ENCODE results near the gene LGMN.
"Not testable (repeated sequence)": the region's sequence is repeated elsewhere in the genome, so short reads cannot be mapped to it uniquely, and the experiment has no call there.

LGMN gene

GRCh38 chr14:92768795-92769194 lies 20.4 kb upstream of the LGMN start:
- Histone ChIP-seq H3K79me1 (ENCODE audit: low read length) (no peaks in the 10 kb centered on the region), H3K18ac (ENCODE audit: low read length) (no peak overlapping the region), H3K27ac (ENCODE audit: low read depth, low read length) (no peak overlapping the region), H2BK5ac (ENCODE audit: low read depth, low read length, poor library complexity) (no peak overlapping the region), H3K4me2 (ENCODE audit: low read length) (no peak overlapping the region), H4K91ac (ENCODE audit: low read depth, low read length) (peak overlapping the region; percentile 14), H3K4me1 (ENCODE audit: control insufficient read depth in 1 of 2, insufficient read depth in 2 of 2, low read length in 2 of 2) (no peaks in the 10 kb centered on the region), H3K14ac (ENCODE audit: low read length) (no peak overlapping the region), H3K79me2 (ENCODE audit: control insufficient read depth, insufficient read depth, low read length, poor library complexity) (no peaks in the 10 kb centered on the region), H4K12ac (ENCODE audit: low read depth, low read length) (no peak overlapping the region), H3K9me3 (ENCODE audit: insufficient read depth, low read depth, low read length) (no peaks in the 10 kb centered on the region), H3K4ac (ENCODE audit: low read depth, low read length) (no peak overlapping the region), H2AFZ (ENCODE audit: insufficient read depth, low read length, poor library complexity) (no peak overlapping the region), H2BK120ac (ENCODE audit: insufficient read depth, low read length, poor library complexity) (no peak overlapping the region), H2BK12ac (ENCODE audit: low read length) (no peak overlapping the region), H3K9ac (ENCODE audit: low read length) (no peak overlapping the region), H2AK5ac (ENCODE audit: low read length) (no peak overlapping the region), H3K36me3 (ENCODE audit: control insufficient read depth in 1 of 2, insufficient read depth in 2 of 2, low read length in 2 of 2) (no peaks in the 10 kb centered on the region), H3K4me3 (ENCODE audit: low read depth, low read length) (no peak overlapping the region), H3K27me3 (ENCODE audit: insufficient read depth, low read length) (no peaks in the 10 kb centered on the region), H3K23ac (ENCODE audit: low read length) (no peak overlapping the region), H4K8ac (ENCODE audit: low read depth, low read length) (no peak overlapping the region)
- DNase-seq = no peak
- WGBS (ENCODE audit: extremely low coverage, insufficient coverage, insufficient read length) = no CpG with 5 or more reads among the region's 5 CpGs

DNA sequence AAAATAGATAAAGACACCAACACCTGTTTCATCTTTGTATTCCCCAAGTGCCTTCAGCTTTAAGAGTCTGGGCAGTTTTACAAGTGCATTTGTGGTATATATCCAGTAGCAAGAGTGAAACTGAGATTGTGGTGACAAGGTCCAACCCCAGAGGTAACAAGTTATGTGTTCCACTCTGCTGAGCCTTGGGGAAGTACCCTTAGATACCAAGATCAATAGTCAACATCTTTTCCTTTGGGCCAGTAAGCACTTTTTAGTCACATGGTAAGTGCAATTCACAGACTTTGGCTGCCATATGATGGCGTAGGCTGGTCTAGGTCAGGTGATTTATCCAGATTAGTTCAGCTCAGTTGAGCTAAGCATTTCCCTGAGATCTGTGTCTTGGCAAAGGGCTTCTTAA lies 19.8 kb upstream of the LGMN start:
- H2AFZ ChIP-seq (ENCODE audit: insufficient read depth, low read length, poor library complexity); H3K4me2 ChIP-seq (ENCODE audit: low read length); H3K27me3 ChIP-seq (ENCODE audit: insufficient read depth, low read length); H4K8ac ChIP-seq (ENCODE audit: low read depth, low read length); H2BK5ac ChIP-seq (ENCODE audit: low read depth, low read length, poor library complexity); H2AK5ac ChIP-seq (ENCODE audit: low read length); H4K91ac ChIP-seq (ENCODE audit: low read depth, low read length); H3K23ac ChIP-seq (ENCODE audit: low read length); H3K36me3 ChIP-seq (ENCODE audit: control insufficient read depth in 1 of 2, insufficient read depth in 2 of 2, low read length in 2 of 2); H3K79me1 ChIP-seq (ENCODE audit: low read length); H3K18ac ChIP-seq (ENCODE audit: low read length); H4K12ac ChIP-seq (ENCODE audit: low read depth, low read length); H2BK120ac ChIP-seq (ENCODE audit: insufficient read depth, low read length, poor library complexity); H3K14ac ChIP-seq (ENCODE audit: low read length); H3K9me3 ChIP-seq (ENCODE audit: insufficient read depth, low read depth, low read length); H3K4me1 ChIP-seq (ENCODE audit: control insufficient read depth in 1 of 2, insufficient read depth in 2 of 2, low read length in 2 of 2); H3K4ac ChIP-seq (ENCODE audit: low read depth, low read length); H2BK12ac ChIP-seq (ENCODE audit: low read length); H3K9ac ChIP-seq (ENCODE audit: low read length); H3K79me2 ChIP-seq (ENCODE audit: control insufficient read depth, insufficient read depth, low read length, poor library complexity); H3K27ac ChIP-seq (ENCODE audit: low read depth, low read length); H3K4me3 ChIP-seq (ENCODE audit: low read depth, low read length): not testable (repeated sequence)
- WGBS (ENCODE audit: extremely low coverage, insufficient coverage, insufficient read length) = no CpG with 5 or more reads among the region's 1 CpG
- peak in 1 of 2 donors; percentile 17 for DNase-seq

GRCh38 chr14:92763666-92764631 lies 15.5 kb upstream of the LGMN start:
- not testable (repeated sequence) for H3K14ac ChIP-seq (ENCODE audit: low read length); H3K79me2 ChIP-seq (ENCODE audit: control insufficient read depth, insufficient read depth, low read length, poor library complexity); H3K23ac ChIP-seq (ENCODE audit: low read length); H2BK12ac ChIP-seq (ENCODE audit: low read length); H2BK5ac ChIP-seq (ENCODE audit: low read depth, low read length, poor library complexity); H2BK120ac ChIP-seq (ENCODE audit: insufficient read depth, low read length, poor library complexity); H3K4me1 ChIP-seq (ENCODE audit: control insufficient read depth in 1 of 2, insufficient read depth in 2 of 2, low read length in 2 of 2); H3K79me1 ChIP-seq (ENCODE audit: low read length); H3K27me3 ChIP-seq (ENCODE audit: insufficient read depth, low read length); H4K12ac ChIP-seq (ENCODE audit: low read depth, low read length); H3K4me3 ChIP-seq (ENCODE audit: low read depth, low read length); H3K4me2 ChIP-seq (ENCODE audit: low read length); H3K9me3 ChIP-seq (ENCODE audit: insufficient read depth, low read depth, low read length); H3K18ac ChIP-seq (ENCODE audit: low read length); H3K36me3 ChIP-seq (ENCODE audit: control insufficient read depth in 1 of 2, insufficient read depth in 2 of 2, low read length in 2 of 2); H4K91ac ChIP-seq (ENCODE audit: low read depth, low read length); H3K4ac ChIP-seq (ENCODE audit: low read depth, low read length); H2AK5ac ChIP-seq (ENCODE audit: low read length); H3K9ac ChIP-seq (ENCODE audit: low read length); H2AFZ ChIP-seq (ENCODE audit: insufficient read depth, low read length, poor library complexity); H4K8ac ChIP-seq (ENCODE audit: low read depth, low read length); H3K27ac ChIP-seq (ENCODE audit: low read depth, low read length); DNase-seq
- no CpG with 5 or more reads among the region's 5 CpGs for WGBS (ENCODE audit: extremely low coverage, insufficient coverage, insufficient read length)

DNA sequence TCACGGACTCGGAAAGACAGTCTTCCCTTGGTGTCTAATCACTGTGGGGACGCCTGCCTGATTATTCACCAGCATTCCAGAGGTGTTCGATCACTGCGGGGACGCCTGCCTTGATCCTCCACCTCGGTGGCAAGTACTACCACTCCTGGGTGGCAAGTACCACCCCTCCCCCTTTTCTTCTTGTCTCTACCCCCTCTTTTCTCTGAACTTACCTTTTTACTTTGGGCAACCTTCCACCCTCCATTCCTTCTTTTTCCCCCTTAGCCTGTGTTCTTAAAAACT lies 12.0 kb upstream of the LGMN start:
- H3K23ac ChIP-seq (ENCODE audit: low read length) = no peak overlapping the region
- no peak overlapping the region for H2AK5ac ChIP-seq (ENCODE audit: low read length)
- H4K12ac ChIP-seq (ENCODE audit: low read depth, low read length) = no peak overlapping the region
- H3K79me1 ChIP-seq (ENCODE audit: low read length) = no peaks in the 10 kb centered on the region
- H3K9ac ChIP-seq (ENCODE audit: low read length) = no peak overlapping the region
- no peak overlapping the region for H3K4me2 ChIP-seq (ENCODE audit: low read length)
- peaks cover 0 to 3% of the 10 kb centered on the region in 2 experiments for H3K4me1 ChIP-seq (ENCODE audit: control insufficient read depth in 1 of 2, insufficient read depth in 2 of 2, low read length in 2 of 2)
- no peak overlapping the region for H2BK120ac ChIP-seq (ENCODE audit: insufficient read depth, low read length, poor library complexity)
- H3K9me3 ChIP-seq (ENCODE audit: insufficient read depth, low read depth, low read length) = no peaks in the 10 kb centered on the region
- H3K14ac ChIP-seq (ENCODE audit: low read length) = no peak overlapping the region
- H2BK5ac ChIP-seq (ENCODE audit: low read depth, low read length, poor library complexity) = no peak overlapping the region
- H3K36me3 ChIP-seq (ENCODE audit: control insufficient read depth in 1 of 2, insufficient read depth in 2 of 2, low read length in 2 of 2) = no peaks in the 10 kb centered on the region
- no peak overlapping the region for H3K4ac ChIP-seq (ENCODE audit: low read depth, low read length)
- WGBS (ENCODE audit: extremely low coverage, insufficient coverage, insufficient read length) = no CpG with 5 or more reads among the region's 7 CpGs
- peak overlapping the region; percentile 33 for H4K91ac ChIP-seq (ENCODE audit: low read depth, low read length)
- H2BK12ac ChIP-seq (ENCODE audit: low read length) = no peak overlapping the region
- no peak overlapping the region for H3K4me3 ChIP-seq (ENCODE audit: low read depth, low read length)
- no peak overlapping the region for H3K27ac ChIP-seq (ENCODE audit: low read depth, low read length)
- no peak overlapping the region for H3K18ac ChIP-seq (ENCODE audit: low read length)
- no peak for DNase-seq
- H3K27me3 ChIP-seq (ENCODE audit: insufficient read depth, low read length) = no peaks in the 10 kb centered on the region
- no peak overlapping the region for H2AFZ ChIP-seq (ENCODE audit: insufficient read depth, low read length, poor library complexity)
- H4K8ac ChIP-seq (ENCODE audit: low read depth, low read length) = no peak overlapping the region
- H3K79me2 ChIP-seq (ENCODE audit: control insufficient read depth, insufficient read depth, low read length, poor library complexity) = no peaks in the 10 kb centered on the region
